Stimulated activated CD8-positive, alpha-beta memory T cell treated with anti-CD3 and anti-CD28 coated beads, Interleukin-2, amount 100 ng/mL, for 48 hours (primary cell): ENCODE data around the gene TMEM253.

Experiments
- DNase-seq, 2 donors: peaks; one replicate each; pipeline ENCODE4 v3.0.0-alpha.2; 2020; ENCODE audit warnings: low read depth in 2 of 2

TMEM253 gene

DNA sequence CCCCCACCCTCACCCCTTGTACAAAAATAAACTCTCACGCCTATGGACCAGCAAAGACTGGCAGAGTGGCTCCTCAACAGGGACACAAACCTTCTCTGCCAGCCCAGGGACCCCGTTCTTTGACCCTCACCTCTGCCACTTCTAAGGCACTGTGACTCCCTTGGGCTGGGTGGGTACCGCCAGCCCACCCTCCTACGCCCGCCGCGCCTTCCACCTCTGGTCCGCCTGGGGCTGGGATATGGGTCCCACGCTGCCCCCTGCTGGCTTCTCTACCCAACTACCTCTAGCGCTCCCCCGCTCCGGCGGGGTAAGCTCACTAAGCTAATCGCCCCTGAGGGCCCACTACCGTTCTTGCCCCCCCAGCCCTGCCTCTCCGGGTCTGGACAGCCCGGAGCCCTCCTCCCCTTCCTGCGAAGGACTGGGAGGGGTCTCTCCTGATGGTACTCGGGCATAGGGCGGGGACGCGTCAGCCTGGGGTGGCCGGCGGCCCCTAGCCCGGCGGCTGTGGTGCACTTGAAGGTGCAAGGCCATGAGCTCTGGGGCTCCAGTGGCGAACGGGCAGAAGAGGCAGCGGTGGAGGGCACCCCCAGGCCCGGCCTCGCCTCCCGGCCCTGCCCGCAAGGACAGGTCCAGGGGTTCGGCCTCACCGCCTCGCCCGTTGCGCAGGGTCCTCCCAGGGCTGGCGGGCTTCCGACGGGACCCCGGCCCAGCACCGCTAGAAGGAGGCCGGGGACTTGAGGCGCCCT lies 10.5 kb upstream of the TMEM253 start:
- DNase-seq, result peak in 1 of 2 donors; percentile 36

DNA sequence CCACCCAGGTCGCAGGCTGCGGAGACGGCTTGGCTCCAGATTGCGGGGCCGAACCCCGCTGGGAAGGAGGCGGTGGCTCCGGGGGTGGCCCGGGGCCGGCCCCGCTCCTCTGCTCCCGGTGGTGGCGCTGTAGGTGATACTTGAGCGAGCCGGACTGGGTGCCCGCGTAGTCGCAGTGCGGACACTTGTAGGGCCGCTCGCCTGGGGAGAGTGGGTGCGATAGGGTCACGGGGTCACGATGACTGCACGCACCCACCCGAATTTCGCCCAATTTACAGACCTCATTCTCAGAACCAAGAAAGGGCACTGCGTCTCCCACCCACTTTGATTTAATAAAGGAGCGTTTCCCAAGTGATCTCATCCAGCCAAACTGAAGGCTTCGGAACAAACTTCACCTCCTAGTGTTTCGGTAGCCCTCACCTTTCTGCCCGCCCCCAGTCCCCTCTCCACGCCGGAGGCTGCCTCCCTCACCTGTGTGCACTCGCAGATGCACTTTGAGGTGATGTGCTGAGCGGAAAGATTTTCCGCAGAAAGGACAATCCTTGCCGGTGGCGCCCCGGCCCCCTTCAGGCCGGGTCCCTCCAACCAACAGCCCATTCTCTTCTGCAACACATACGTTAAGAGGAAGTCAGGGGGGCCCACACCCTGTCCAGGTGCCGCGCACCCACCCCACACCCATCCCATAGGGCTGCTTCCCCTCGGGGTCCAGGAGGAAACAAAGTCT lies 9.8 kb upstream of the TMEM253 start:
- DNase-seq, result no peak

DNA sequence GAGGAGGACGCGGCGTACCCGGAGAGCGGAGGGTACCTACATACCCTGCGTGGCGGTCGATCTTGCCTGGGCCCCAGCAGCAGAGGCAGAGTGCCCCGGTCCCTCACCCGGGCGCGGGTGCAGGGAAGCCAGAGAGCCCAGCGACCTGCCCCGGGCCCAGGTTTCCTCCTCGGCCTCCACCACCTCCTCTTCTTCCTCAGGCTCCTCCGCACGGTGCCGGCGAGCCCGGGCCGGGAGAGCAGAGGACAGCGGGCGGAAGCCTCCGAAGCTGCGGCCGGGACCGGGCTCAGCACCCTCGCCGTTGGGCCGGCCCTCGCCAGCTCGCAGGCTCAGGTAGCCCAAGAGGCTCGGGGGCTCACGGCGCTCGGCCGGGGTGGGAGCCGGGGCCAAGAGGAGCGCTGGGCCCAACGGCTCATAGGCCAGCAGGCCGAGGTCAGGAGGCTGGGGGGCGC lies 9.0 kb upstream of the TMEM253 start:
- DNase-seq, result no peak

DNA sequence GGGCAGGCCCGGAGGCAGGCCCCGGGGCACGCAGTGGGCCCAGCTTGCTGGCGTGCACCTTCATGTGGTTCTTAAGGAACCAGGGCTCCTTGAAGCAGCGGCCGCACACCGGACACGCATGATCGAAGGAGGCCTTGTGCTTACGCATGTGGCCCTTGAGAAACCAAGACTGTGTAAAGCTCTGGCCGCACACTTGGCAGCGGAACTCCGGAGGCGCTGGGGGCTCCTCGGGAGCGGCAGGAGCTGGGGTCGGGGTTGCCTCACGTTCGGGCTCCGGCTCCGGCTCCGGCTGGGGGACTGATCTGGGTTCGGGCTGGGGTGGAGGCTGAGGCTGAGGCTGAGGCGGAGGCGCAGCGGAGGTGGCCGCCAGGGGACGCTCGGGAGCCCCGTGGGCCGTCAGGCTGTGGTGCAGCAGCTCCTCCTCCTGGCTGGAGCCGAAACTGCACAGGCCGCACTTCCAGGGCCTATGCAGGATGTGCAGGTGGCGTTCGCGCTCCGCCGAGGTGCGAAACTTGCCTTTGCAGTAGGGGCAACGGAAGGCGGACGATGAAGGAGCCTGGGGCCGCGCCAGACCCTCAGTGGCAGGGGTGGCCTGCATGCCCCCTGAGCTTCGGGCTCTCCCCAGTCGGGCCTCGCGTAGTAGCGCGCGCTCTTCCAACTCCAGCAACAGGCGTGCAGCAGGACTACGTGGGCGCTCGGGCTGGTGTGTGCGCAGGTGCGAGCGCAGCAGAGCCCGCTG lies 8.4 kb upstream of the TMEM253 start:
- peak; percentile 81 to 90 for DNase-seq

DNA sequence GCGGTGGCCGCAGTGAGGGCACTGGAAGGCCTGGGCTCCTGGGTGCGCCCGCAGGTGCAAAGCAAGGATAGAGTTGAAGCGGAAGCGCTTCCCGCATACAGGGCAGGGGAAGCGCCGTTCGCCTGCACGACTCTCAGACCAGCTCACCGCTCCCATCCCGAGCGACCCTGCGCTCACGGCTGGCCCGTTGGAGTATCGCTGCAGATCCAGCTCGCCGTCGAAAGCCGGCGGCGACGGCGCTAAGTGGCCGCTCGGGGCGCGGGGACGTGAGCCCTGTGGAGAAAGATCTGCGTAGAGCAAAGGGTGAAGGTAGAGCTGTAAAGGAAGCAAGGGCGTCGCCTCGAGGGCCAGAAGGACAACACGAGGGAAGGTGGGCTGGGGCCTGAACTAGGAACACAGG lies 7.8 kb upstream of the TMEM253 start:
- DNase-seq, result no peak

DNA sequence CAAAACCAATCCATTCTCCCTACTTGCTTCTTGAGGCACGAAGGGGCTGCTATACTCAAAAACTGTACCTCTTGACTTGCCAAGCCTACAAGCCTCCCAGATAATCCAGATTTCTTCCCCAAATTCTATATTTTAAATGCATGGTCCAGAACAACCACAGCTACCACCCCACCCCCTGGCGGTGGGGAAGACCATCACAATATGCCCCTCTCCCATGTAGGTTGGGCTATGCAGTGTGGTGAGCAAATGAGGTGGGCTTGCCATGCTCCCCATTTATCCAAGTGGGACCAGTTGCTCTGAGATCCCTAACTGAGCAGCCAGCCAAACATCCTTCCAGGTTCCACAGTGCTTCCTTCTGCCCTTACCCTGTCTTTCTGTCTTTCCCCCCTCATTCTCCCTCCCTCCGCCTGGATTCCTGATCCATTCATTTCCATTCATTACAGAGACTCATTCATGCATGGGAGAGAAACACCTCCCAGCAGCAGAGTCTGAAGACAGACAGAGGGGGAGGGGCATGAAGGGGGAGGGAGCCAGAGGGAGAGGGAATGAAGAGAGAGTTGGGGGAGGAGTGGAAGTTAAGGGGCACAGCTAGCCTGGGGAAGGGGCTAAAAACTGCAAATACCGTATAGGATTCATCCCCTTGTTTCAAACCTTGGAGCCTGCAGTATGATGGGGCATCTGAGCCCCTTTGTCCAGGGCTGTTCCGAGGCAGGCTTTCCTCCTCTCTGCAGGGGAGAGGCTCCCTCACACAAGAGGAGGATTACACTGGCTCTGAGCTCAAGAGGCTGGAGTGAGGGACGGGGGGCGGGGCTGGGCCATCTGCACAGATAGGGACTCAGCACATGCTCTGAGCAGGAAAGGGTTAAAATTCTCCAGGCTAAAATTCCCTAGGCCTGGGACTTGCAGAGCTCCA lies 6.8 kb upstream of the TMEM253 start:
- no peak for DNase-seq

DNA sequence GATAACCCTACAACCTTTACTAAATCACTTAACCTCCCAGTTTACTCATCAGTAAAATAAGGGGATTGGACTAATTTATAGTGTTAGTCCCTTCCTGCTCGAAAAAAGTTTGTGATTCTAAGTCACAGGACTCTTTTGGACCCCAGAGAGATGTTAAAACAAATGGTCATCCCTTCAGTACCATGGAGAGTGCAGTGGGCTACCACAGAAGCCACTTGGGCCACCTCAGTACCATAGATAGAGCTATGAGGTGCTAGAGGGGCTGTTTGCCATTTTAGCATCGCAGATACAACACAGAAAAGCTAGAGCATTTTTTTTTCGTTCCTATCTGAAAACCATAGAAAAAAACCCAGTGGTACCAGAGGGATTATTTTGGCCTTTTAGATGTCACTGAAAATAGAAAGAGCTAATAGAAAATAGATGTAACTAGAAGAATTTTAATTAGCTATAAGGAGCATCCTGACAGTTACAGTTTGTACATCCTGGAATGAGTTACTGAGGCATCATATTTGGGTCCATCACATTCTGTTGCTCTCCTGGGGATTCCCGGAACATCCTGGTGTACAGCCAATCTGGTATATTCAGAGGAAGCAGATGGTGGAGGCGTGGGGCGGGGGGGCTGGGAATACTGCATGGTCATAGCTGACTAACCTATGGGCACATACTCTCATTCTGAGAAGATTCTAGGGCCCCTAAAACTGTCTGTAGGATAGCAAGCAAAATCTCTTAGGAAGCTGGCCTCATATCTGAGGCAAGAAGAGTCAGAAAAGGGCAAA lies 5.2 kb upstream of the TMEM253 start:
- no peak for DNase-seq

DNA sequence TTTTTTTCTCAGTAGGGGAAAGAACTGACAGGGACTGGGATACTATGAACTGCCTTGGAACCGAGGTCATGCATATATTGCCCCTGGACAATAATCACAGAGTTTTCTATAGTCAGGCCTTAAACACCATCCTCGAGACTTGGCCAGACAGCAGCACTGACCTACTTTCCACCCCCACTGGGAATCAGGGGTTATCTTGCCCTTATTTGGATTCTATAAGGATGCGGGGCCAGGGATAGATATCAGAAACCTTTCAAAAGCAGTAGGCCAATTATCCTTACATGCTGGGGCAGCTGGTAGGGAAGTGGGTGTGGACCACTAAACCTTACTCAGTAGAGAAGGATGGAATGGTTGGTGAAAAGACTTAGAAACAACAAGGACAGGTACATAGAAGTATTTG lies 4.4 kb upstream of the TMEM253 start:
- no peak for DNase-seq

DNA sequence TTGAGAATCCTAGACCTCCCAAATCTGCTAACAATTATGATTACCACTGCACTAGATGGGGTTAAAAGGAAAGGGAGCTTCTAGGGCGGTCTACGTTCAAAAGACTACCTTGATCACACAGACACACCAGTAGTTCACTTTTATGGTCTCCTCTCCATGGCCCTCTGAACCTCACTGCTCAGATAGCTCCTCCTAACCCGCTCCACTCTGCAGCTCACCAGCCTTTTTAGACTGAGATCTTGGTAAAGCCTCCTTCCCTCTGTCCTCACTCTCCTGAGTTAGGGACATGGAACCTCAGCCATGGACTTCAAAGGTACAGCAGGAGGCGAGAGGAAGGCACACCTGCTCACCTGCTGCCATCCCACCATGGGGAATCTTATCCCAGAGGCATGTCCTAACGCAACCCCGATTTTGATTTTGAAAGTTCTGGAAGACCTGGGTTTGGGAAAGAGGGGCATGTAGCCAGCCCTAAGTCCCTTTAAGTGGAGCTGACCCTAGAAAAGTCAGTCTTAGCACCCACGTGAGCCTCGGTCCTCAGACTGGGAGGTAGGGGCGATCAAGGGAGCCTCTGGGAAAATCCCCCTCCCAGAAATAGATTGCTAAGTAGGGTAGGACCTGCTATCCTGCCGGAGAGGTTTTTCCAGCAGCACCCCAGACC lies 3.8 kb upstream of the TMEM253 start:
- DNase-seq, result no peak

DNA sequence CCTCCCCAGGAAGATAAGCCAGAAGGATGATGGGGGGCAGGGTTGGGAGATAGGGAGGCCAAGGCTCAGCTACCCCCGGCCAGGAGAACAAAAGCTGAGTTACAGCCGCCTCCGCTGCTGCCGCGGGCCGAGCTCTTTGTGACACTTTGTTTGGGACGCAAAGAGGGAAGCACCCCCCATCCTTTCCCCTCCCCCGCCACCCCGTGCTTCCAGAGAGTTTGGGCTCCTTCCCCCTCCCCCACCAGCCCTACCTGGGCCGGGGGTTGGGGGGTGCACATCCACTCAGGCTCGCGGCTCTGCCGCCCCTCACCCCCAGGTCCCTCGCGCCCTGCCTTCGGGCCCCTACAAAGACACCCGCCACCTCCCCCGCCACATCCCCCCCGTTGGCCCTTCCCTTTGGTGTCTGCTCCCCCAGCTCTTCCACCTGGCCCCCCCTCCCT lies 3.2 kb upstream of the TMEM253 start:
- DNase-seq, result no peak

DNA sequence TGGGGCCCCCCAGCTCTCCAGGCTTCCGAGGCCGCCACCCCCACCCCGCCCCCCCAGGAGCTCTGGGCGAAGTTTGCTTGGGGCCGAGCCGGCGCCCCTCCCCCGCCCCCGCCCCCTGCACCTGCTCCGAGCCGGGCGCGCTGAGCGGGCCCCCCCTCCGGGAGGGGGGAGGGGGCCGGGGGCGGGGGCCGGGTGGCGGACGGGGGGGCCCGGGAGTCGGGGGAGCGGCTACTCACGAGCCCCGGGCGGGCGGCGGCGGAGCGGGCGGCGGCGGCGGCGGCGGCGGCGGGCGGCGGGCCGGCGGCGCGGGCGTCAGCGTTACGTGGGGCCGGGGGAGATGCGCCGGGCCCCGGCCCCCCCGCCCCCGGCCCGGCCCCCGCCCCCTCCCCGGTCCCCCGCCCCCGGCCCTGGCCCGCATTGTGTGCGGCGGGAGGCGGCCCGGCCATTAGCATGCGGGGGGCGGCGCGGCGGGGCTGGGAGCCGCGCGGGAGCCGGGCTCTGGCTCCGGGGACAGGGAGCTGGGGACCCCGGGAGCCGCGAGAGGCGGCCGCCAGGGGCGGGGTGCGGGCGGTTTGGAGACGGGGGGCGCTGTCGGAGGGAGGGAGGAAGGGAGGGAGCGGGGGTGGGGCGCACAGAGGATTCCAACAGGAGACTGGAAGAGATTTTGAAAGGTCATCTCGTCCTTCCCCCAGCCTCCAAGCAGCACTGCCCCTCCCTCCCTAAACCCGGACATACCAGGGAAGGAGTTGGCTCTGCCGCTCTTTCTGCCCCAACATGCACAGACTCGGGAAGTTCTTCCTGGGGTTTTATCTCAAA lies 2.6 kb upstream of the TMEM253 start, which contains the start of gene ZNF219:
ZNF219 (minus strand) TSS at position 580 of the 816 bp plus-strand sequence. CDS start 5,064 bp downstream, outside the sequence.
- no peak for DNase-seq

DNA sequence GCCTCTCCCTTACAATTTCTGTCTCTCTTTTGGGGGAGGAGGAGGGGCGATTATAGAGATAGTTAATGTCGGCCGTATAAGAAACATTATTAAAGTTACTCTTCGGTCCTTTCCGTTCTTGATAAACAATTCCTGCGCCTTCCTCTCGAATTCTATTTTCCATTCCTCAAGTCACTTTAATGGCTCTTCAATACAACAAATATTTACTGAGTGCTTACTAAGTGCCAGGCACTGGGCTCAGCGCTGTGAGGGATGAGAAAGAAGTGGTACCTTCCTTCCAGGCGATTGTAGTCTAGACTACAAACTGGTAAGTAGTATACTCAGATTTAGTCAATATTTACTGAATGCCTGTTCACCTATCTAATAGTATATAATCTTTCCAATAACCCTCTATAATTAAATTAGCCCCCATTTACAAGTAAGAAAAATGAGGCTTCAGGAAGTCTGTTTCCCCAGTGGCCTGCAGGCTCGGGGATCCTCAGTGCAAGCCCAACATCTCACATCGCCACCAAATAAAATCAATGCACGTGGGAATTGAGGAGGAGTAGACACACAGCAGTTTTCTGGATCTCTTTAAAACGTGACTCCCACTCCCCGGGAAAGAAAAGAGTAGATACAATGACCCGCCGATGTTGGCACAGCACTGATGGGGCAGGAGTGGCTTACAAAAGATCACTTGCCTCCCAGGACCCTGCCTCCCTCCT lies 1.8 kb upstream of the TMEM253 start:
- no peak for DNase-seq

DNA sequence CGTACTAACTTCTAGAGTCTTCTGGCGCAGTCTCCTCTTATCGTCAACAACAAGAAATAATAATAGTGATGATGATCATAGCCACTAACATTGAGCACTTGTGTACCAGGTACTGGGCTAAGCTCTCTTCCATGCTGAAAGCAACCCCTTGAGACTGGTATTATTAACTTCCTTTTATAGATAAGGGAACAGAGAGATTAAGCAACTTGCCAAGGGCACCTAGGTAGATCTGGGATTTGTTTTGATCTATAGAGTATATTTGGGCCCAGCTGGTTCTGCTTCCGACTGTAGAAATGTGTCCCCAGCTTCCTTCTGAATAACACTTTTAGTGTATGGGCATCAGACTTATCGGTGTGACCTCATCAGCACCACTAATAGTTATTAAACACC lies 1.3 kb upstream of the TMEM253 start:
- no peak for DNase-seq

DNA sequence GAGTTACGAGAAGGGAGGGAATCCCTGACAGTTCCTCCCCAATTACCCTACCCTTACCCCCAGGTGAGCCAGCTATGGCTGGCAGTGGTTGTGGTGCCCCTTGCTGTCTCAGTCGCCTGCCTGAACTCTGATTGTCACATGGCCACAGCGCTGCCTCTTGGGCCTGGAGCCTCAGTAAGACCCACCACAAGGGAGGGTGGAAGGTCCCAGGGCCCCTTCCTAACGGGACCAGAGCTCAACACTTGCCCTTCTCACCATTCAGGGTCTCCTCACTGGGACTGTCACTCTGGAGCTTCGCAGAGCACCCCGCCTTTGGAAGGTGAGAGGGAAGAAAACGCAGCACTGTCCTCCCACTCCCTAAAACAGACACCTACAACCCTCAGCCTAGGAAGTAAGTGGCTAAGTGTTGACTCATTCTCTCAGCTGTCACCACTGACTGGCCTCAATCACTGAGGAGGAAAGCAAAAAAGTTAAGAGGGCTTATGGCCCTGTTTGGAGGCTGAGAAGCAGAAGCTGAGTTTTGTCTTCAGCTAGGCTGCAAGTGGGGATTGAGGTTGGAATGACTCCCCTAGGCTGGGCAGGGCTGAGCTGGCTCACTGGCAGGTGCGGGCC lies 1.0 kb downstream of the TMEM253 start:
- no peak for DNase-seq

DNA sequence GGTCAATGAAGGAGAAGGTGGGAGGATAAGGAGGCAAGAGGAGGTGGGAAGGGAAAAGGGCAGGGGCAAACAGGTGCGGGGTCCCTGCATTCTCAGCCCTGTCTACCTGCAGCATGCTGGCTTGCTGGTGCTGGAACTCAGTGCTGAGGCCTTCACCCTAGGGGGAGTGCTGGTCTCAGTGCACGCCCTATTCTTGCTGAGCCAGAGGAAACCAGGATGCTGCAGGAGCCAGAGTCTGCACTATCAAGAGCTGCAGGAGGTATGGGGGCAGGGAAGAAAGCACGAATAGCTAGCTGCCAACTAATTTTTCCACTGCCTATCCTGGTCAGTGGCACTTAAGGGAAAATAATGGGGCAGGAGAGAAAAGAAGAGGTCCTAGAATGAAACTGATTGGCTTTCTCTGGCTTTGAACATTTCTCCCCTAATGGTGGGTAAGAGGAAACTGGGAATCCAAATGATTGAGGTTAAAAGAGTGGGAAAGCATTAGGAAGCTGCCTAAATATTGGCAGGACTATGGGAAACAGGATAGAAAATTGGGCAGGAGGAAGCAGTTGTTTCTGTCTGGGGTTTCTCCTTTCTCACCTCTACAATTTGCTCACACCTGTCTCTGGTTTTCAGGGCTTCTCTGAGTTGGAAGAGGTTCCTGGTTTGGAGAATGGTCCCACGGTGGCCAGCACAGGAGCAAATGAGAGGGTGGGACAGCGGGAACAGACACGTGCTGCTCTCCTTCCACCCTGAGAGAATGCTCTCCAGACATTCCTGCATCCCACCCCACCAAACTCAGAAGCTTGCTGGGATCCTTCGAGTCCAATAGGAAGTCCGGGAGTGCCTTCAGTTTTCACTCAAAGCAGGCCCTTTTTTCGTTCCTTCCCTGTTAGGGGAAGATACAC lies 1.9 kb downstream of the TMEM253 start:
- no peak for DNase-seq

DNA sequence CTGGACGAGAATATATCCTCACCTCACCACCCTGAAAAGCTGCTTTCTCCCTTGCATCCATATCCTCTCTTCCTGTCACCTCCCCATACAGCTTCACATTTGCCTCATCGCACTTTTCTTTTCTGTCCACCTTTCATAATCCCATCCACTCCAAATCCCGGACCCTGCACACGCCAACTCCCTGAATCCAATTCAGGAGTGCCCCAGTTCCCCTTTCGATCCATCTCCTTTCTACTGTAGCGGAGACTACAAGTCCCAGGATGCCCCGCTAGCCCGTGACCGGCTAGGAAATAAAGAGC lies 2.5 kb downstream of the TMEM253 start:
- DNase-seq, result no peak

DNA sequence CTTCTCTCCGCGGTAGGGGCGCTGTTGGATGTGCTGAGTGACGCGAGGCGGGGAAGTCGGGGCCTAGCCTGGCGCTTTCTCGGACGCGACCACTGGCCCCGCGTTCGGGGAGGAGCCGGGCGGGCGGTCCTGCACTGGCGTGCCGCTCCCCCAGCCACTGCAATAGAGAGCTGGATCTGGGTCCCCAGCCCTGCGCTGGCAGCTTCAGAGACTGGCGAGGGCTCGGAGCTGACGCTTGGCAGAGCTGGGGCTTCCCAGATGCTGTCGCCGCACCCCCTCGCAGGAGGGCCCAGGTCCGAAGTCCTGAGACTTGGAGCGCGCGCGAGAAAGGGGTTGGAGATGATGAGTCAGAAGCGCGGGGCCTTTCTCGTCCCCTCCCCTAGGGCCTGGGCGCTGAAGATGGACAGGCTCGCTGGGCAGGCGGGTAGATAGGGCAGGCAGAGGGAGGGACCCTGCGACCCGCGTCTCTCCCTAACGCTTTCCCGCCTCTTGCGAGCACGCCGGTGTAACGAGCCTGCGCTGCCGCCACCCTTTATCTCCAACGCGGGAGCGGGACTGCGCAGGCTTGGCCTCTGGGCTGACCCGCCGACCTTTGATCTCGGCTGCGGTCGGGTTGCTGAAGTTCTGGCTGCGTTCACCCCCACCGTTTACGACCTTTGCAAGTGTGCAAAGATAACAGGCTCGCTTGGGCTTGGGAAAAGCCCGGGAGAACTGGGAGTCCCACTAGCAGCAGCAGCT lies 3.0 kb downstream of the TMEM253 start:
- DNase-seq, result peak; percentile 89
